ENCODE data around the gene AK5.
A peak's percentile ranks its signal among the peaks of the same experiment; 100 is the strongest.

The AK5 gene

GRCh38 chr1:77447669-77448068, 165.8 kb downstream of the AK5 start:
- ChIA-PET POLR2A (no interaction called here), CTCF (interaction anchor here (1.5 kb wide), 1 partner anchor 39 kb away, joined by 3 read pairs; no protein-coding TSS in a partner anchor)
- no peak overlapping the region for H3K4me3 ChIP-seq (ENCODE audit: control insufficient read depth in 1 of 7, extremely low read depth in 1 of 7, insufficient read depth in 4 of 7, low read depth in 2 of 7, low read length in 6 of 7)
- WGBS (ENCODE audit: insufficient coverage) = 100% methylated on average over 2 of the region's 2 CpGs
- no peak for DNase-seq
- no peaks in the 10 kb centered on the region for H3K4me1 ChIP-seq (ENCODE audit: control extremely low read depth in 1 of 4, control insufficient read depth in 4 of 4, insufficient read depth in 4 of 4, low read length in 3 of 4)
- H3K27ac ChIP-seq (ENCODE audit: insufficient read depth in 1 of 2, low read depth in 1 of 2, low read length in 2 of 2, poor library complexity in 1 of 2, severe bottlenecking in 2 of 2) = no peak overlapping the region
- no peaks in the 10 kb centered on the region for H3K9me3 ChIP-seq (ENCODE audit: control extremely low read depth in 1 of 5, control insufficient read depth in 4 of 5, insufficient read depth in 2 of 5, low read depth in 1 of 5, low read length in 4 of 5)
- H3K36me3 ChIP-seq (ENCODE audit: control insufficient read depth in 4 of 4, insufficient read depth in 4 of 4, low read length in 3 of 4) = no peaks in the 10 kb centered on the region
- no peaks in the 10 kb centered on the region for H3K27me3 ChIP-seq (replicated peaks in 2 of 5; ENCODE audit: control insufficient read depth in 4 of 5, insufficient read depth in 5 of 5, low read length in 4 of 5)

GRCh38 chr1:77459881-77460280, 178.1 kb downstream of the AK5 start:
- H3K27me3 ChIP-seq (replicated peaks in 2 of 5; ENCODE audit: control insufficient read depth in 4 of 5, insufficient read depth in 5 of 5, low read length in 4 of 5) = no peaks in the 10 kb centered on the region
- H3K36me3 ChIP-seq (ENCODE audit: control insufficient read depth in 4 of 4, insufficient read depth in 4 of 4, low read length in 3 of 4) = no peaks in the 10 kb centered on the region
- H3K9me3 ChIP-seq (ENCODE audit: control extremely low read depth in 1 of 5, control insufficient read depth in 4 of 5, insufficient read depth in 2 of 5, low read depth in 1 of 5, low read length in 4 of 5) = peaks cover 0 to 4% (median 0%) of the 10 kb centered on the region in 5 experiments
- no peak overlapping the region for H3K4me3 ChIP-seq (ENCODE audit: control insufficient read depth in 1 of 7, extremely low read depth in 1 of 7, insufficient read depth in 4 of 7, low read depth in 2 of 7, low read length in 6 of 7)
- POLR2A ChIA-PET = no interaction called here
- peak in 1 of 3 donors; percentile 33 for DNase-seq
- no peak overlapping the region for H3K27ac ChIP-seq (ENCODE audit: insufficient read depth in 1 of 2, low read depth in 1 of 2, low read length in 2 of 2, poor library complexity in 1 of 2, severe bottlenecking in 2 of 2)
- CTCF ChIA-PET = no interaction called here
- H3K4me1 ChIP-seq (ENCODE audit: control extremely low read depth in 1 of 4, control insufficient read depth in 4 of 4, insufficient read depth in 4 of 4, low read length in 3 of 4) = peaks cover 0 to 8% (median 2%) of the 10 kb centered on the region in 4 experiments

- no peaks in the 10 kb centered on the region for H3K36me3 ChIP-seq (ENCODE audit: control insufficient read depth in 4 of 4, insufficient read depth in 4 of 4, low read length in 3 of 4)
- no peak overlapping the region for H3K4me3 ChIP-seq (ENCODE audit: control insufficient read depth in 1 of 7, extremely low read depth in 1 of 7, insufficient read depth in 4 of 7, low read depth in 2 of 7, low read length in 6 of 7)
- no peaks in the 10 kb centered on the region for H3K9me3 ChIP-seq (ENCODE audit: control extremely low read depth in 1 of 5, control insufficient read depth in 4 of 5, insufficient read depth in 2 of 5, low read depth in 1 of 5, low read length in 4 of 5)
- no peaks in the 10 kb centered on the region for H3K27me3 ChIP-seq (replicated peaks in 2 of 5; ENCODE audit: control insufficient read depth in 4 of 5, insufficient read depth in 5 of 5, low read length in 4 of 5)
- peaks cover 0 to 8% (median 2%) of the 10 kb centered on the region in 4 experiments for H3K4me1 ChIP-seq (ENCODE audit: control extremely low read depth in 1 of 4, control insufficient read depth in 4 of 4, insufficient read depth in 4 of 4, low read length in 3 of 4)
- POLR2A ChIA-PET = no interaction called here
- no peak overlapping the region for H3K27ac ChIP-seq (ENCODE audit: insufficient read depth in 1 of 2, low read depth in 1 of 2, low read length in 2 of 2, poor library complexity in 1 of 2, severe bottlenecking in 2 of 2)
- 100% methylated on average over 1 of the region's 4 CpGs for WGBS (ENCODE audit: insufficient coverage)
- CTCF ChIA-PET = no interaction called here
- no peak for DNase-seq
These were observed 179.9 kb downstream of the AK5 start for GRCh38 chr1:77461691-77462090.

- DNase-seq = no peak
- peaks cover 0 to 8% (median 2%) of the 10 kb centered on the region in 4 experiments for H3K4me1 ChIP-seq (ENCODE audit: control extremely low read depth in 1 of 4, control insufficient read depth in 4 of 4, insufficient read depth in 4 of 4, low read length in 3 of 4)
- H3K9me3 ChIP-seq (ENCODE audit: control extremely low read depth in 1 of 5, control insufficient read depth in 4 of 5, insufficient read depth in 2 of 5, low read depth in 1 of 5, low read length in 4 of 5) = no peaks in the 10 kb centered on the region
- H3K27ac ChIP-seq (ENCODE audit: insufficient read depth in 1 of 2, low read depth in 1 of 2, low read length in 2 of 2, poor library complexity in 1 of 2, severe bottlenecking in 2 of 2) = no peak overlapping the region
- H3K27me3 ChIP-seq (replicated peaks in 2 of 5; ENCODE audit: control insufficient read depth in 4 of 5, insufficient read depth in 5 of 5, low read length in 4 of 5) = no peaks in the 10 kb centered on the region
- no peak overlapping the region for H3K4me3 ChIP-seq (ENCODE audit: control insufficient read depth in 1 of 7, extremely low read depth in 1 of 7, insufficient read depth in 4 of 7, low read depth in 2 of 7, low read length in 6 of 7)
- 100% methylated on average over 1 of the region's 1 CpG for WGBS (ENCODE audit: insufficient coverage)
- no peaks in the 10 kb centered on the region for H3K36me3 ChIP-seq (ENCODE audit: control insufficient read depth in 4 of 4, insufficient read depth in 4 of 4, low read length in 3 of 4)
- CTCF ChIA-PET = no interaction called here
- POLR2A ChIA-PET = no interaction called here
These were observed 181.4 kb downstream of the AK5 start for GRCh38 chr1:77463216-77463615.

- Histone ChIP-seq H3K4me1 (ENCODE audit: control extremely low read depth in 1 of 4, control insufficient read depth in 4 of 4, insufficient read depth in 4 of 4, low read length in 3 of 4) (peaks cover 0 to 1% (median 0%) of the 10 kb centered on the region in 4 experiments), H3K4me3 (ENCODE audit: control insufficient read depth in 1 of 7, extremely low read depth in 1 of 7, insufficient read depth in 4 of 7, low read depth in 2 of 7, low read length in 6 of 7) (no peak overlapping the region), H3K27ac (ENCODE audit: insufficient read depth in 1 of 2, low read depth in 1 of 2, low read length in 2 of 2, poor library complexity in 1 of 2, severe bottlenecking in 2 of 2) (no peak overlapping the region), H3K9me3 (ENCODE audit: control extremely low read depth in 1 of 5, control insufficient read depth in 4 of 5, insufficient read depth in 2 of 5, low read depth in 1 of 5, low read length in 4 of 5) (no peaks in the 10 kb centered on the region), H3K27me3 (replicated peaks in 2 of 5; ENCODE audit: control insufficient read depth in 4 of 5, insufficient read depth in 5 of 5, low read length in 4 of 5) (no peaks in the 10 kb centered on the region), H3K36me3 (ENCODE audit: control insufficient read depth in 4 of 4, insufficient read depth in 4 of 4, low read length in 3 of 4) (no peaks in the 10 kb centered on the region)
- DNase-seq = no peak
- POLR2A ChIA-PET = no interaction called here
- CTCF ChIA-PET = interaction anchor here (0.6 kb wide), 1 partner anchor 1209 kb away, joined by 3 read pairs; no protein-coding TSS in a partner anchor
- WGBS (ENCODE audit: insufficient coverage) = no CpG with 5 or more reads among the region's 2 CpGs
These were observed 183.3 kb downstream of the AK5 start for GRCh38 chr1:77465139-77465538.

GRCh38 chr1:77465922-77466321, 184.1 kb downstream of the AK5 start:
- POLR2A ChIA-PET = interaction anchor here (0.5 kb wide), 1 partner anchor 8 kb away, joined by 3 read pairs; no protein-coding TSS in a partner anchor
- H3K4me1 ChIP-seq (ENCODE audit: control extremely low read depth in 1 of 4, control insufficient read depth in 4 of 4, insufficient read depth in 4 of 4, low read length in 3 of 4) = no peaks in the 10 kb centered on the region
- WGBS (ENCODE audit: insufficient coverage) = 93% methylated on average over 5 of the region's 5 CpGs
- DNase-seq = no peak
- CTCF ChIA-PET = interaction anchor here (1.8 kb wide), 1 partner anchor 11 kb away, joined by 5 read pairs; no protein-coding TSS in a partner anchor
- no peak overlapping the region for H3K4me3 ChIP-seq (ENCODE audit: control insufficient read depth in 1 of 7, extremely low read depth in 1 of 7, insufficient read depth in 4 of 7, low read depth in 2 of 7, low read length in 6 of 7)
- no peaks in the 10 kb centered on the region for H3K9me3 ChIP-seq (ENCODE audit: control extremely low read depth in 1 of 5, control insufficient read depth in 4 of 5, insufficient read depth in 2 of 5, low read depth in 1 of 5, low read length in 4 of 5)
- no peaks in the 10 kb centered on the region for H3K36me3 ChIP-seq (ENCODE audit: control insufficient read depth in 4 of 4, insufficient read depth in 4 of 4, low read length in 3 of 4)
- no peaks in the 10 kb centered on the region for H3K27me3 ChIP-seq (replicated peaks in 2 of 5; ENCODE audit: control insufficient read depth in 4 of 5, insufficient read depth in 5 of 5, low read length in 4 of 5)
- no peak overlapping the region for H3K27ac ChIP-seq (ENCODE audit: insufficient read depth in 1 of 2, low read depth in 1 of 2, low read length in 2 of 2, poor library complexity in 1 of 2, severe bottlenecking in 2 of 2)

GRCh38 chr1:77467021-77467595, 185.3 kb downstream of the AK5 start:
- no peaks in the 10 kb centered on the region for H3K4me1 ChIP-seq (ENCODE audit: control extremely low read depth in 1 of 4, control insufficient read depth in 4 of 4, insufficient read depth in 4 of 4, low read length in 3 of 4)
- POLR2A ChIA-PET = no interaction called here
- H3K27me3 ChIP-seq (replicated peaks in 2 of 5; ENCODE audit: control insufficient read depth in 4 of 5, insufficient read depth in 5 of 5, low read length in 4 of 5) = no peaks in the 10 kb centered on the region
- H3K4me3 ChIP-seq (ENCODE audit: control insufficient read depth in 1 of 7, extremely low read depth in 1 of 7, insufficient read depth in 4 of 7, low read depth in 2 of 7, low read length in 6 of 7) = no peak overlapping the region
- DNase-seq = no peak
- H3K9me3 ChIP-seq (ENCODE audit: control extremely low read depth in 1 of 5, control insufficient read depth in 4 of 5, insufficient read depth in 2 of 5, low read depth in 1 of 5, low read length in 4 of 5) = no peaks in the 10 kb centered on the region
- no peak overlapping the region for H3K27ac ChIP-seq (ENCODE audit: insufficient read depth in 1 of 2, low read depth in 1 of 2, low read length in 2 of 2, poor library complexity in 1 of 2, severe bottlenecking in 2 of 2)
- no CpG with 5 or more reads among the region's 2 CpGs for WGBS (ENCODE audit: insufficient coverage)
- CTCF ChIA-PET = interaction anchor here (1.8 kb wide), 1 partner anchor 10 kb away, joined by 5 read pairs; no protein-coding TSS in a partner anchor
- H3K36me3 ChIP-seq (ENCODE audit: control insufficient read depth in 4 of 4, insufficient read depth in 4 of 4, low read length in 3 of 4) = no peaks in the 10 kb centered on the region

All from common myeloid progenitor, CD34-positive (primary cell).